ENCODE data around the gene PPP1R2B. TPM values are rescaled to one million over a fixed set of nuclear protein-coding genes. Genes with fewer than 3 reads are reported as not detected.

Gene PPP1R2B
- total and polyA plus RNA-seq, 12 donors, result 0.11 to 0.15 (median 0.14) TPM; not detected in 9

DNA sequence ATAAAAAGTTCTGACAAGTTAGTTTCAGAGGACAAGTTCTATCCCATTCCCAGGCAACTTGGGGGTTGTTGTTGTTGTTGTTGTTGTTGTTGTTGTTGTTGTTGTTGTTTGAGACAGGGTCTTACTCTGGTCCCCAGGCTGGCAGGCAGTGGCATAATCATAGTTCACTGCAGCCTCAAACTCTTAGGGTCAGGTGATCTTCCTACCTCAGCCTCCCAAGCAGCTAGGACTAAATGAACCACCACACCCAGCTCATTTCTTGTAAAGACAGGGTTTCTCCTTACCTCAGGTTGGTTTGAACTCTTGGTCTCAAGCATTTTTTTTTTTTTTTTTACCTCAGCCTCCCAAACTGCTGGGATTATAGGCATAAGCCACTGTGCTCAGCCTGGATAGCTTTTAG lies 15.3 kb downstream of the PPP1R2B start:
- intact Hi-C loops (cut with DNase I), result no loop called here
- H3K27me3 ChIP-seq, result no peaks in the 10 kb centered on the region

DNA sequence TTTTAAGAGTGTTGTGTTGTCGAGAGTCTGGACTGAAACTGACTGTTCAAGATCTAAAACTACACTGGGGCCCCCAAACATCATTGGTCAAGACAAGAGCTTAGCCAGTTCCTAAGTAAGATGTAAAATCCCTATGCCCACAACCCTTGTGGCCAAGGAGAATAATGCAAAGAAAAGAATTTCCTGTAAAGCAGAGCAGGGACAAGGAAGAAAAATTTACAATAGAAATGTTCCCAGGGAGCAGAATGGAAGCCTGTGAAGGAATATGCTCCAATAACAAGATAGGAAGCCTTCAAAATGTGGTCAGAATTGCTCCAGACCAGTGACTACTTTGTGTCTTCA lies 20.4 kb downstream of the PPP1R2B start:
- no peak for TF ChIP-seq POLR2A (IDR thresholded peaks at IDR 0.05)
- TF ChIP-seq, protein P1, sequence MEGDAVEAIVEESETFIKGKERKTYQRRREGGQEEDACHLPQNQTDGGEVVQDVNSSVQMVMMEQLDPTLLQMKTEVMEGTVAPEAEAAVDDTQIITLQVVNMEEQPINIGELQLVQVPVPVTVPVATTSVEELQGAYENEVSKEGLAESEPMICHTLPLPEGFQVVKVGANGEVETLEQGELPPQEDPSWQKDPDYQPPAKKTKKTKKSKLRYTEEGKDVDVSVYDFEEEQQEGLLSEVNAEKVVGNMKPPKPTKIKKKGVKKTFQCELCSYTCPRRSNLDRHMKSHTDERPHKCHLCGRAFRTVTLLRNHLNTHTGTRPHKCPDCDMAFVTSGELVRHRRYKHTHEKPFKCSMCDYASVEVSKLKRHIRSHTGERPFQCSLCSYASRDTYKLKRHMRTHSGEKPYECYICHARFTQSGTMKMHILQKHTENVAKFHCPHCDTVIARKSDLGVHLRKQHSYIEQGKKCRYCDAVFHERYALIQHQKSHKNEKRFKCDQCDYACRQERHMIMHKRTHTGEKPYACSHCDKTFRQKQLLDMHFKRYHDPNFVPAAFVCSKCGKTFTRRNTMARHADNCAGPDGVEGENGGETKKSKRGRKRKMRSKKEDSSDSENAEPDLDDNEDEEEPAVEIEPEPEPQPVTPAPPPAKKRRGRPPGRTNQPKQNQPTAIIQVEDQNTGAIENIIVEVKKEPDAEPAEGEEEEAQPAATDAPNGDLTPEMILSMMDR (IDR thresholded peaks at IDR 0.05), result no peak
- H3K27ac ChIP-seq, result no peak overlapping the region
- no peak overlapping the region for H3K4me3 ChIP-seq
- WGBS, 4 donors, result 79 to 97% (median 90%) methylated on average over 1 of the region's 1 CpG
- no peak for DNase-seq
- no peaks in the 10 kb centered on the region for H3K36me3 ChIP-seq (replicated peaks in 1 of 2)
- intact Hi-C loops (cut with DNase I), result no loop called here
- H3K27me3 ChIP-seq, result no peaks in the 10 kb centered on the region
- H3K9me3 ChIP-seq (replicated peaks in 1 of 3), result no peaks in the 10 kb centered on the region
- no peaks in the 10 kb centered on the region for H3K4me1 ChIP-seq (replicated peaks in 1 of 2)

More for the DNA sequence above, 15.3 kb downstream of the PPP1R2B start:
- H3K4me1 ChIP-seq (replicated peaks in 1 of 2), result no peaks in the 10 kb centered on the region
- no peak for DNase-seq
- no peaks in the 10 kb centered on the region for H3K9me3 ChIP-seq (replicated peaks in 1 of 3)
- no peaks in the 10 kb centered on the region for H3K36me3 ChIP-seq (replicated peaks in 1 of 2)
- no peak overlapping the region for H3K27ac ChIP-seq
- TF ChIP-seq, protein P1 (IDR thresholded peaks at IDR 0.05), result no peak
- TF ChIP-seq POLR2A (IDR thresholded peaks at IDR 0.05), result no peak
- H3K4me3 ChIP-seq, result no peak overlapping the region

- intact Hi-C loops (cut with DNase I), result no loop called here
- Histone ChIP-seq H3K4me1 (replicated peaks in 1 of 2) (no peaks in the 10 kb centered on the region), H3K36me3 (replicated peaks in 1 of 2) (no peaks in the 10 kb centered on the region), H3K27ac (no peak overlapping the region), H3K9me3 (replicated peaks in 1 of 3) (no peaks in the 10 kb centered on the region), H3K4me3 (no peak overlapping the region), H3K27me3 (no peaks in the 10 kb centered on the region)
- no peak for DNase-seq
- TF ChIP-seq POLR2A (IDR thresholded peaks at IDR 0.05), result no peak
- TF ChIP-seq, protein P1 (IDR thresholded peaks at IDR 0.05), result no peak
- WGBS, 4 donors, result 79 to 87% (median 85%) methylated on average over 1 of the region's 1 CpG
Observed at GRCh38 chr5:156871212-156871611, 21.1 kb downstream of the PPP1R2B start.

DNA sequence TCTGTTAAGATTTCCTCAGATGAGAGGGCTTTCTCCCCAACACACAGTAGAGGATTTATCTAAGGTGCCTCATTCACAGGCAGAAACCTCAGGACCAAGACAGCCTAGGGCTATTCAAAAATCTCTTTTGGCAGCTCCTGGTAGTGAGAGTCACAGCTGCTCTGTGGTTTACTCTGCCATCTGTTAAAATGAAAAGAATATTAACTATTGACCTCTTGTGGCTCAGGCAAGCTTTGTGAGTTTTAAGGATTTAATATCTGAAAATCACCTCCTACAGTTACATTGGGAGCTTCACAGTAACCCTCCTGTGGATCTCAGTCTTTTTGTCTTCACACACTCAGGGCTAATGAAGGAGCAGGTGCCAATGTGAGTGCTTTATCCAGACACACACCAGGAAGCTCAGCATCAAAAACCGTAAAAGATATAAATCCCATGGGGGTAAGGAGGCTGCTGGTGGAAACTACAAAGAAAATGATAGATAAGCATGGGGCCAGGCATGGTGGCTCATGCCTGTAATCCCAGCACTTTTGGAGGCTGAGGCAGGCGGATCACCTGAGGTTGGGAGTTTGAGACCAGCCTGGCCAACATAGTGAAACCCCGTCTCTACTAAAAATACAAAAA lies 29.7 kb downstream of the PPP1R2B start:
- intact Hi-C loops (cut with DNase I), result no loop called here
- DNase-seq, result no peak
- no peaks in the 10 kb centered on the region for H3K36me3 ChIP-seq (replicated peaks in 1 of 2)
- no peaks in the 10 kb centered on the region for H3K27me3 ChIP-seq
- 84 to 88% (median 85%) methylated on average over 3 of the region's 3 CpGs for WGBS, 4 donors
- no peak overlapping the region for H3K27ac ChIP-seq
- TF ChIP-seq, protein P1 (IDR thresholded peaks at IDR 0.05), result no peak
- TF ChIP-seq POLR2A (IDR thresholded peaks at IDR 0.05), result no peak
- no peaks in the 10 kb centered on the region for H3K9me3 ChIP-seq (replicated peaks in 1 of 3)
- no peak overlapping the region for H3K4me3 ChIP-seq
- H3K4me1 ChIP-seq (replicated peaks in 1 of 2), result no peaks in the 10 kb centered on the region
